HG03460 (cell line): ENCODE results near the gene SNED1.

Experiments
- ATAC-seq: cut with Tn5 transposase; IDR thresholded peaks from one replicate; pipeline ENCODE4 v1.9.1; 2021; ENCODE audit not compliant: unreplicated experiment

The SNED1 gene

GRCh38 chr2:241141214-241141770 is 142.9 kb downstream of the SNED1 start:
- ATAC-seq = no peak

- ATAC-seq = no peak
Measured at GRCh38 chr2:241142063-241142462, 143.6 kb downstream of the SNED1 start.

DNA sequence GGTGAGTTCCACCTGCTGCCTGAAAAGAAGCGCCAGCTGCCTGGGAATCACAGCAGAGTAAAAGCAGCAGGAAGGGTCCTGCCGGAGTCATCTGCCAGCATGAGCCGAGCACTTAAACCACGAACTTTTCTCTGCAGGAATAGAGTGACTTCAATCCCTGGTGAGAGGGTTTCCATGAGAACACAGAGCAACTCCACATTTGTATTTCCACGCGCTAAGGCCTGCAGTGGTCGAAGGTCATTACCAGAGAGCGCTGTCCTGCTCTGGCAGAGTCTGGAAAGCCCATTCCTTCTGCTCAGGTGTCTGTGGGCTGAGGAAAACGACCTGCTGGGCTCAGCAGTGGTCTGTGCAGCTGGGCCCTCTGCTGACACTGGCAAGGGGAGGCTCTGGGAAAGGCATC is 144.2 kb downstream of the SNED1 start:
- no peak for ATAC-seq
